M059J (cell line): ENCODE results near the gene ARHGAP44. TPM values are rescaled to one million over a fixed set of nuclear protein-coding genes. Genes with fewer than 3 reads are reported as not detected.
"Not testable (repeated sequence)": the region's sequence is repeated elsewhere in the genome, so short reads cannot be mapped to it uniquely, and the experiment has no call there.

Experiments used
- DNase-seq: peaks from one replicate; pipeline ENCODE4 v3.0.0-alpha.2; 2012; ENCODE audit warnings: low read depth
- total RNA-seq: library from RNA; depleted of rRNA; stranded (reverse); fragments of >200 nt; shearing (Covaris generic); gene quantifications from 2 replicates; pipeline ENCODE4 v1.2.3, GENCODE V29; 2014

Gene ARHGAP44
- total RNA-seq, 1 experiment from 2014 or later: not detected

DNA sequence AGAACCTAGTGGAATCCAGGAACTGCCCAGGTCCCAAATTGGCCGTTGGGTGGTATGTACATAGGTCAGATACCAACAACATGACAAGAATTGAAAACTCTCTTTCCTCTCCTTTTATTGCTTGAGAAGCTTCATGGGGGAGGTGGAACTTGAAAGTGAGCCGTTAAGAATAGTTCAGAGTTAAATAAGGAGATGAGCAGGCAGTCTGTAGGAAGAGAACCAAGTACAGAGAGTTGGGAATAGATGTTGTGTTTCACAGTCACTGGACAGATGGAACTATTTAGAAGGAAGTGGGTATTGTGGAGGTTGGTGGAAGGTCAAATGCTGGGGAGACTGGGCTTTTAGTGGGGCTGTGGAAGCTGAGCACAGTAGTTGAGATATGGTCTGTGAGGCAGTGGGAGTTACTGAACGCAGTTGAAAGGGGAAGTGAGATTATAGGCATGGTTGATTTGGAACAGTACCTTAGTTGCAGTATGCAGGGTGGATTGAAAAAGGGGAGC is 26.4 kb downstream of the ARHGAP44 start:
- DNase-seq: no peak

DNA sequence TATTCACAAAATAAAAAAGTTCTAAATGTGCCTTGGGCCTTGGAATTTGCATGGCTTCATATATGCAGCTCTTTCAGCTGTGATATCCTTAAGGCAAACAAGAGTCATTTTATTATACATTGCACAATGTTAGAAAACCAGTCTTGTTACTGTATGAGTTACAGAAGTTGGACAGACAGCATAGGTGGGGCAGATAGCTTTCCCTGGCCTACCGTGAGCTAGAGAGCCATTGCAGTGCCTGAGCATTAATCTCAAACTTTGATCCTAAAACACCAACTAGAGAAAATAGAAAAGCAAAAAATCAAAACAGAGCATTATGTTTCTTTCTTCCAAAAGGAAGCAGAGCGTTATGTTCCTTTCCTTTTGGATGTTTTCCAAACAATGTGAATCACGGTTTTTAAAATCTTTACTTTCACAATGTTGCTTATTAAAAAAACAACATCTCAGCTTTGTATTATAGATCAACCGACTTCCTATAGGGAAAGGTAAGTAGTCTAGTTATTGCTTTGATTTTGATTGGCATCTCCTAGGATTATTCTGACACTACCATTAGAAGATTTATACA is 32.2 kb downstream of the ARHGAP44 start:
- peak; percentile 7 for DNase-seq

DNA sequence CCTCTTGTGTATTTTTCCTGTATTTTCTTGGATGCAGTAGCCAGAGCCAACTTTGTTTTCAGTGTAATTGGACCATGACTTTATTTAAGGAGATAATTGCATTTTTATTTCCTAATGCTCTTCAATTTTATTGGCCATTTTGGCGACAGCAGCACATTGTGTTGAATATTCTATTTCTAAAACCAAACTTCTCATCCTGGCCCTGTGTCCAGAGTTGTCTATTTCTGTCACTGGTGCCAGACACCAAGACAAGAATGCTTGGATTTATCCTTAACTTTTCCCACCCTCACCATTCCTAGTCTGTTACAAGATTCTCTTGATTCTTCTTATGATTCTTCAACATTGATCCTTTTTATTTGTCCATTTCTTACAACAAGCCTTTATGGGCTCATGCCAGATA is 37.1 kb downstream of the ARHGAP44 start:
- no peak for DNase-seq

DNA sequence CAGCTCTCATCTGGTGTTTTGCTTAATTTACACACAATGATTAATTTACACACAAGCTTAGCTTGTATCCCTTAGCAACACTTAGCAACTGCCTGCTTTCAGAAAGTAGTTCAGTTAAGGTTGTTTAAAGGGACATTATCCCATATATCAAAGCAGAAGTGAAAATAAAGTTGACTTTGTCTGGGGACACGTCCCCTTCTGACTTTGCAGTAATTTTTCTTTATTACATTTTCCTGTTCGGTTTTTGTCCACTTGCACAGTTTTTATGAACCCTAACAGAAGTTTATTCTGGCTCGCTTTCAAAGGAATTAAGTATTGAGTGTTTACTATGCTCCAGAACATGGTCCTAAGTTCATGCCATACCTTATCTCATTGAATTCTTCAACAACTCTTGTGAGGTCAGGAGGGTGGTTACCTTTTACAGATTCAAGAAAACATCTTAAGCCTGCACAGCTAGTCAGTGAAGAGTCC is 41.5 kb downstream of the ARHGAP44 start:
- no peak for DNase-seq

DNA sequence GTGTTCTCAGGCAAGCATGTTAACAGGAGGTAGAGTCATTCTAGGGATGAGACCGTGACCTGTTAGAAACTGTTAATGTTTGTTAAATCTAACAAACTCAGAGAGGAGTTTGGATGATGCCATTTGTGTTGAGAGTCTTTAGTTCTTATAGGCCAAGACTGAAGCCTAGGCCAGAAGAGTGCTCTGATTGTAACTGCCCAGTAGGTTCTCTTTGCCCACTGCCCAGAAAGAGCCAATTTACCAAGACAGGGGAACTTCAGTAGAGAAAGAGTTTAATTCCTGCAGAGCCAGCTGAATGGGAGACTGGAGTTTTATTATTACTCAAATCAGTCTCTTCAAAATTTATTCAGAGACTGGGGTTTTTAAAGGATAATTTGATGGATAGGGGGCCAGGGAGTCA is 42.5 kb downstream of the ARHGAP44 start:
- DNase-seq: no peak

DNA sequence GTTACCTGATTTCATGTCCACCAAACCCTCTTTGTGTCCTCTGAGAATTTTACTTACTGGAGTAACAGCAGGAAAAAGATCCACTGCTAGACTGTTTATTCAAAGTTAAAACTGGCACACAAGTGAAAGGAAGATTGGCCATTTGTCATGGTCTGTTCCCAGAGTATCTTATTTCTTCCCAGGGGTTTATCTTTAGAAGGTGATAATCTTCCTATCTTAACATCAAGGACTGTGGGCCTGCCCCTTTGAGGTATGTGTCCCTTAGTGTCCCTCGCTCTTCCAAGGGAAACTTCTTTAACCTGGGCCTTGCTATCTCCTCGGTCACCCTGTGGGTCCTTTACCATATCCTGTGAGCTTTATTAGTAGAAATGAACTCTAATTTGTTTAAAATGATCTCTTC is 49.7 kb downstream of the ARHGAP44 start:
- DNase-seq: no peak

DNA sequence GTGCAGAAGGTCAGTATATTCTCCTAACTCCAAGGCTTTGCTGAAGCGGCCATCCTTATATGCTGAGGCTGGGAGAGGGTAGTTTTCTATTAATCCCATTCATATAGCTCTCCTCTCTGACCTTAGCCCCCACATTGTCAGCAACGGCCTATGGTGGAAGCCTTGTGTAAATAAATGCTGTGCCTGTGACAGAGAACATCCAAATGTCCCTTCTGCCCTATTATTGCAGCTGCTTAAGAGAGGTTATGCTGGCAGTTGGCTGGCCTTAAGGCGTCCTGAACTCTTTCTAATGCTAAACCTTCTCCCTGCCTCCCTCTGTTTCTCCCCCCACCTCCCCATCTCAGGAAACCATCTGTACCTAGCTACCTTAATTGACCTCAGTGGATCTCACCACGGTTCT is 53.6 kb downstream of the ARHGAP44 start:
- DNase-seq: no peak

DNA sequence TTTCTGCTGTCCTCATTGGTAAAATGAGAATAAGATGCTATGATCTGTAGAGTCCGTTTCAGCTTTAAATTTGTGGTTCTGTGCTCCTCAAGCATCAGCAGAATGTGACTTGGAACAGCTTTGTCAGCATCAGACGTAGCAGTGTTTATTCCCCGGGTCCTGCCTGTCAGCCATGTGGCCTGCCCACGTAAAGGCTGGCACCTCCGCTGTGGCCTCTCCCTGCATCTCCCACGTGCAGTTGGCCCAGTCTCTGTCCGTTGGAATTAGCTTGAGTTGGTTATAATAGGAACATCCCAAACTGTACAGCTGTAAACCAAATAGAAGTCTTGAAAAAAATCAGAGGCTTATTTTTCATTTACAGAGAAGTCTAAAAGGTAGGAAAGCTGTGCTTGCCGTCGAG is 61.7 kb downstream of the ARHGAP44 start:
- no peak for DNase-seq

DNA sequence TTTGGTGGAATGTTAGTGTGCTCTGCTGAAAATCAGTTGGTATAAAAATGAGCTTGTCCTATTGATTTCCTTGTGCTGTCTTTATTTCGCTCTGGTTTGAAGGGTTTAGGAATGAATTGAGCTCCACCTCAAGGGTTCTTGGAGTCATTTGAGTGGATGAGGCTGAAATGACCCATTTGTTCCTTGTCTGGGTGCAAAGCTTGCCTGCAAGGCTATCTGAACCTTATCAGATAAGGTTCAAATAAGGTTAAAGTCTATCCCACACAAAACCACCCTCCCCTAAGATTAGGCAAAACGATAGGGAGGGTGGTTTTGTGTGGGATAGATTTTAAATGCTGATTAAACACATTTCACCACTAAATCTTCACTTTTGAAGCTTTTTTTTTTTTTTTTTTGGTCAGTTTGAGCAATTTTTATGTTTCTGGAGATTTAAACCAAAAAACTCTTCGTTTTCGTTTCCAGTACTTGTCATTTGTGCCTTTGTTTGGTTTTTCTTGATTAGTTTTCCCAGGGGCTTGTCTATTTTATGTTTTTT is 62.7 kb downstream of the ARHGAP44 start:
- DNase-seq: no peak

DNA sequence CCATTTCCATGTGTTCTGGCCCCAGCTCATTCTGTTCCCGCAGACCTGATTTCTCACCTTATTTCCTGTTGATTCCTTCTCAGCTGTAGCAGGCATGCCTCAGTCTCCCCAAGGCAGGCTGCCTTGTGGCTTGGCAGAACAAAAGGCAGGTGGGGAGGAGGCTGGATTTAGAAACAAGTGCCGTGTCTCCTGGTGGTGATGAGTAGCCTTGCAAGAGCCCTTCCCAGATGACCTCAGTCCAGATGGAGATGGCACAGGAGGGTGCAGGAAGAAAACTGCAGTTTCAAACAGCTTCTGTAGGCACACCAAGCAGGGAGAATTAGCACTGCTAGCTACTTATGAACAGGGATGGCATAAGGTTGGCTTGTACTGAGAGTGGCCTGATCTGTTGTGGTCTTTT is 64.6 kb downstream of the ARHGAP44 start:
- DNase-seq: no peak

DNA sequence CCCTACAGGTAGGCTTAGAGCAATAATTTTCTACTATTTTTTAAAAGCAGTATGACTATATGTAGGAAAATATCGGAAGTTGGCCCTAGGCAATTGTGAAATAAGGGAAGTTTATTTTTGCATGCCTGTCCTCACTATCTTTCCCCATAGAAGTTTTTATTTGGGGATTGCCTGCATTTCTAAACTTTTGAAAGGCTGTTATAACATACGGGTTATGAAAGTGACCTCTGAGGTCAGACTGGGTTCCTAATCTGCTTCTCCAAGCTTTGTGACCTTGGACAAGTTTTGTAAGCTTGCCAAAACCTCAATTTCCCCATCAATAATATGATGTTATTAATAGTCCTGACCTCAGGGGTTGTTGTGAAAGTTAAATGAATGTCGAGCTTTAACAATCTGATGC is 67.1 kb downstream of the ARHGAP44 start:
- DNase-seq: no peak

DNA sequence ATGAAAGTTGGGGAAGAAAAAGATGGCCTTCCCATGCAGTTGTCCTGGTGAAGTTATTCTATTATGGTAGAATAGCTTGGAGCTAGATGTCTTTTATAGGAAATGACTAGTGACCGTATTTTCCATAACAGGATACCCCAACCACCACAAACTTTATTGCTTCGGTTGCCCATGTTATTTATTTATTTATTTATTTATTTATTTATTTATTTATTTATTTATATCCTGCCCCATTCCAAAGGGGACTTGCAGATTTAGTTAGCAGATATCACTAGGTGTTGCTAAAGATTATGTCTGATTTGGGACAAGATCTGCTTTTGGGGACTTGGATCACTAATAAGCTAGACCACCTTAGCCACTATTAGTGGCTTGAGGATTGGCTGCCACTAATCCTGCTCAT is 68.3 kb downstream of the ARHGAP44 start:
- no peak for DNase-seq

DNA sequence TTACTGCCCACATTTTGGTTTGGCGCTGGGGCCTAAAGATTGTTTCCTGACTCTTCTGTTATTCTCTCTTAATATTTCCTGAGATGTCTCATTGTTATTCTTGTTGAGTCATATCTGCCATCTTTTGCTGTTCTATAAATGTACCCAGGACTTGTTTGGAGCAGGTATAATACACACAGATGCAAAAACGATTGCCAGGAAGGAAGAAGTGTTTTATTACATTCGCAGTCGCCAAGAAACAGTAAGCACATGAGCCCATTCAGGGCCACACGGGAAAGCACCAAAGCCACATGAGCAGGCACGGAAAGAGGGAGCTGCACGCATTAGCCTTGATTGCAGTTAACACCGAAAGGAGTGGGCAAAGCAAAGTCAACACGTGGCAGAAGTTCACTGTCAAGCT is 70.2 kb downstream of the ARHGAP44 start:
- peak; percentile 64 for DNase-seq

DNA sequence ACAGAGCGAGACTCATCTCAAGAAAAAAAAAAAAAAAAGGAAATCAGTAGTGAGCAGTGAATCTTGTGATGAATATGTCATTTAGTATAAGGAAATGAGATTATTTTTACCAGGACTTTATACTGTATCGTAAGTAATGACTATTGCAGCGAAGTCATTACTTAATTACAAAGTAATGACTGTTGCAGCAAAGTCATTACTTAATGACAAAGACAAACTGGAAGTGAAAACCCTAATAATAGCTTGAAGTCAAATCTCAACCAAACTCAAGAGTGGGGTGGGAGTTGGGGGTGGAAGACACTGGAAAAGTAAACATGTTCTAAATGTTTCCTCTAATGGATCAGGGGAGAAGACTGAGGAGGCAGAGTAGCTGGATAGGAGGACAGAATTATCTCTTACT is 76.5 kb downstream of the ARHGAP44 start:
- DNase-seq: no peak

DNA sequence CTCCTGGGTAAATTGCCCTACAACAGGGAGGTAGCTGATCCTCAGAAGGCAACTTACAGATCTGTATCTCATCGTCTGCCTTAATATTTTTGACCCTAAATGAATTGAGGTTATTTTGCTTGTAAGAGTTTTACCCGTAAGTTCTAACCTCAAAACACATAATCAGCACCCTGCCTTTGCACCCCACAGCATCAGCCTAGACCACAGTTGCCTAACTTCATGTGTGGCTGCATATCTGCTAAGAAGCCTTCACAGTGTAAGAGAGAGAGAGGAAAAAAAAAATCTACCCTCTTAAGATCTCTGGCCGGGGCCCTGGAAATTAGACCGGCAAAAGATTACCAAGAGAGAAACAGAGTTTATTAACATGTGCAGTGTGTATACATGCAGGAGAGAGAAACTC is 76.9 kb downstream of the ARHGAP44 start:
- DNase-seq: no peak

DNA sequence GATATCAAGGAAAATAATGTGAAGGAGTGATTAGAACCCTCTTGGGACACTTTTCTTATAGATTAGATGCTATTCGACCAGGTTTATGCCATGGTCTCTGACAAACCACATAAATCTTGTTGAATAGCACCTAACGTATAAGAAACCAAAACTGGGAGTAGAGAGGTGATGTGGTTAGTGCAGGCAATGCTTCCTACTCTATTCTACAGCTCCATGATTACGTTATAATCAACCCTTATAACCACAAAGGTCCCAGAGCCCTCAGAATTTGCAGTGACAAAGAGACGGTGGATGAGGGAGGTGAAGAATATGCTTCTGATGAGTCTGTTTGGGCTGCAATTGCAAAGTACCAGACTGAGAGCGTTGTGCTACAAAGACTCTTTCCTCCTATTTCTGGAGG is 78.4 kb downstream of the ARHGAP44 start:
- DNase-seq: no peak

DNA sequence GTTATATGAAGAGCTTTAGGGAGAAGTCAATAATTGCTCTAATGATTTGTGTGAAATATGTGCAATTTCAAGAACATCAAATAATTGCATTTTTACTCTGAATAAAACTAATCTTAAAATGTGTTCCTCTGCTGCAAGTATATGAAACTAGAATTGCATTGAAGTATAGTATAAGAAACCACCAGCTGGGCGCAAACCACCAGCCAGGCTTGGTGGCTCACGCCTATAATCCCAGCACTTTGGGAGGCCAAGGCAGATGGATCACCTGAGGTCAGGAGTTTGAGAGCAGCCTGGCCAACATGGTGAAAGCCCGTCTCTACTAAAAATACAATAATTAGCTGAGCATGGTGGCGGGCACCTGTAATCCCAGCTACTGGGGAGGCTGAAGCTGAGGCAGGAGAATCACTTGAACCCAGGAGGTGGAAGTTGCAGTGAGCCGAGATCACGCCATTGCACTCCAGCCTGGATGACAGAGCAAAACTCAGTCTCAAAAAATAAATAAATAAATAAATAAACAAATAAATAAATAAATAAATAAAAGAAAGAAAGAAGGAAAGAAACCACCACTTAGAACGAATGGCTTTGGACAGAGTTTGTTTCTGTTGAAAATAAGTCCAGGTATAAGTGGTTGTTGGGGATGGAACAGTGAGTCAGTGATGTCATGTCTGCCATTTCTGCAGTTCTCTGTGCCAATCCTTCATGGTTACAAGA is 84.3 kb downstream of the ARHGAP44 start:
- DNase-seq: not testable (repeated sequence)

DNA sequence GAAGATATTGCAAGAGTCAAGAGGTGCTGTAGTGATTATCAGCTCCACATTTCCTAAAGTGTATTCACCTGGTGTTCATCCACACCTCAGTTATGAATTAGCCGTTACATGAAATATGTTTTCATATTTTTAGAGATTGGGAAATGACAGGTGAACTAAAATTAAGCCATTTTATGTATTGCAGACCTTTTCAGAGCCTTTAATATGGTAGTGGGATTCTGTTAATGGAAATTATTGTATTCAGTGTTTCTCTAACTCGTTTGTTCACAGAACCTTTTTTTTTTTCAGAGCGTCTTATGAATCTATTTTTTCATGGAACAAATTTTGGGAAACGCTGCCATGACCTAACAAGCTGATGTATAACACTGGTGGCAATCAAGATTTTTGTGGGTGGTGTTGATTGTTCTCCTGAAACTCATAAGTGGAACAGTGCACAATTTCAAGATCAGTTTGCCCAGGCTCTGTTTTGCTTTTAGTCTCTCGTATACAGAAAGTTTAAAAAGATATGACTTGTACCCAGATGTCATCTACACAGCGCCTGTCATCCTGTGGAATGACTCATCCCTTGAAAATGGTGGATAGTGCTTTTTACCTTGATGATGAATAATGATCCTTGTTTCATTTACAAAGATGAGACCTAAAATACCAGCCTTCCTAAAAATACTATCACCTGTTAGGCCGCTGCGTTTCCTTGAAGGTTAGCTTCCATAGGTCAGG is 88.8 kb downstream of the ARHGAP44 start:
- DNase-seq: no peak

DNA sequence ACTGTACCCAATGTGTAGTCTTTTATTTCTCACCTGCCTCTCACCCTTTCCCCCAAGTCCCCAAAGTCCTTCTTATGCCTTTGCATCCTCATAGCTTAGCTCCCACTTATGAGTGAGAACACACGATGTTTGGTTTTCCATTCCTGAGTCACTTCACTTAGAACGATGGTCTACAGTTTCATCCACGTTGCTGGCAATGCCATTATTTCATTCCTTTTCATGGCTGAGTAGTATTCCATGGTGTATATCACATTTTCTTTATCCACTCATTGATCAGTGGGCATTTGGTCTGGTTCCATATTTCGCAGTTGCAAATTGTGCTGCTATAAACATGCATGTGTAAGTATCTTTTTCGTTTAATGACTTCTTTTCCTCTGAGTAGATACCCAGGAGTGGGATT is 89.8 kb downstream of the ARHGAP44 start:
- DNase-seq: not testable (repeated sequence)

DNA sequence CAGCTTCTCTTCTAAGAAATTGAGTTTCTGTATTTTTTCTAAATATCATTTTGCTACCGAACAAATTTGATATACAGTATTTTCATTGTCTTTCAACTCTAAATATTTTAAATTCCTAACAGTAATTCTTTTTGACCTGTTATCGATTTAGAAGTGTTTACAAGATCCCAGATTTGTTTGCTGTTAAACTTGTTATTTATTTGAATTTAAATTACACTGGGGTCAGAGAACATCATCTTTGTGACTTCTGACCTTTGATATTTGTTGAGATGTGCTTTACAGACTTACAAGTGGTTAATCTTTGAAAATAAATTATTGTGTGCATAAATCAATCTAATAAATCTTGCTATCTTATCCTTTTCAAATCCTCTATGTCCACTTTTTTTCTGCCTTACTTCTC is 94.2 kb downstream of the ARHGAP44 start:
- DNase-seq: no peak

DNA sequence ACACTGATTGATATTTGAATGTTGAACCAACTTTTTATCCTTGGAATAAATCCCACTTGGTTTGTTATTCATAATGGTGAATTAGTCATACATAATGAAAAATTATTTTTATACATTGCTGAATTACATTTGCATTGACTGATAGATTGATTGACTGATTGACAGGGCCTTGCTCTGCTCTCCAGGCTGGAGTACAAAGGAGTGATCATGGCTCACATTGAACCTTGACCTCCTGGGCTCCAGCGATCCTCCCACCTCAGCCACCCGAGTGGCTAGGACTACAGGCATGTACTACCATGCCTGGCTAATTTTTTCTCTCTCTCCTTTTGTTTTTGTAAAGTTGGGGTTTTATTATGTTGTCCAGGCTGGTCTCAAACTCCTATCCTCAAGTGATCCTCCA is 97.8 kb downstream of the ARHGAP44 start:
- DNase-seq: no peak

DNA sequence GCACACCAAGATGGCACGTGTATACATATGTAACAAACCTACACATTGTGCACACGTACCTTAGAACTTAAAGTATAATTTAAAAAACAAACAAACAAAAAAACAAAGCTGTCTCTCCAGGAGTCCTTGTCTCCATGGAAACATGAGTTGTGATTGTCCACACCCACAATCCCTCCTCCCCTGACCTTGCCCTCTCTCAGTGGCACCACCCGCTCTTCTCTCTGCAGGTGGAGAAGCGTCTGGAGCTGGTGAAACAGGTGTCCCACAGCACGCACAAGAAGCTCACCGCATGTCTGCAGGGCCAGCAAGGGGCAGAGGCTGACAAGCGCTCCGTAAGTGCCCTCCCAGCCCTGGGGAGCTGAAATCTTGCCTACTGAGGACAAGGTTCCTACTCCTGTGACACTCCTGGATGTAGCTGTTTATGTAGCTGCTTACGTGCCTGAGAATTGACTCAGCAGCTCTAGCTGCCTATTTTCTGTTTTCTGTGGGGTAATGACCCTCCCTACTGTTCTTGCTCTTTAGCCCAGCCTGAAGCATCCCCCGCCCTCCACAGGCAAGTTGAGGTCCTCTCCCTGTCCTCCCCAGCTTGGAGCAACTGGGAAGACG is 107.0 kb downstream of the ARHGAP44 start:
- peak; percentile 54 for DNase-seq
